HepG2 (cell line): ENCODE data around the gene NUDT3. TPM values are rescaled to one million over a fixed set of nuclear protein-coding genes. Genes with fewer than 3 reads are reported as not detected.

Experiments used
- ATAC-seq: fragments of 200-7000 bp; cut with Tn5 transposase; 3 replicates; pipeline ENCODE4 v1.9.1; 2020; ENCODE audit warnings: mild to moderate bottlenecking, moderate library complexity
- BruUV-seq: library from RNA; stranded (reverse); fragments of 400-500 nt; replicated peaks from 2 replicates; lab custom pipeline; 2021; lab: Mats Ljungman, UMichigan
- CTCF ChIA-PET: fragments of 300-600 bp; formaldehyde crosslinking; extraction: SDS; loops from one replicate; lab custom pipeline; 2021; ENCODE audit warnings: low total read pairs, inconsistent platforms, low intra/inter-chr PET ratio; lab: Yijun Ruan, JAX
- POLR2A ChIA-PET: fragments of 350-600 bp; sonication (Branson Sonifier 250); formaldehyde crosslinking; loops from one replicate; lab custom pipeline; 2020; ENCODE audit warnings: antibody characterized with exemption, inconsistent platforms; lab: Yijun Ruan, JAX
- DNase-seq: peaks from one replicate; pipeline ENCODE4 v3.0.0-alpha.2; 2015; ENCODE audit warnings: low spot score
- FAIRE-seq: peaks from 3 replicates; lab custom pipeline; 2011; peaks lifted over from hg19 to GRCh38; lab: Jason Lieb, UNC
- H2AFZ ChIP-seq: one replicate; pipeline ENCODE4 v1.6.1; 2011; ENCODE audit warnings: low read length, inconsistent platforms
- H3K27ac ChIP-seq: fragments of 300-600 bp; 3 replicates; pipeline ENCODE4 v1.8.0; 2011; ENCODE audit warnings: mixed run types, mild to moderate bottlenecking, mixed read lengths, low read length, inconsistent platforms; ENCODE audit not compliant: insufficient read depth; ENCODE audit errors: extremely low read length
- H3K27me3 ChIP-seq, 2 experiments: fragments of 200-600 bp in 1 of 2; 2 replicates in 1 of 2; 3 replicates in 1 of 2; pipeline versions ENCODE4 v1.6.0 to v1.8.0; 2011; ENCODE audit warnings: low read length in 2 of 2, mild to moderate bottlenecking in 2 of 2, moderate library complexity in 2 of 2, inconsistent platforms in 1 of 2; ENCODE audit not compliant: insufficient read depth in 2 of 2, control insufficient read depth in 1 of 2
- H3K36me3 ChIP-seq, 2 experiments: fragments of 200-600 bp in 1 of 2; replicated peaks in 1 of 2; 2 replicates in 1 of 2; 3 replicates in 1 of 2; pipeline versions ENCODE4 v1.5.1 to v1.8.0; 2011; ENCODE audit warnings: low read length in 2 of 2, inconsistent platforms in 1 of 2; ENCODE audit not compliant: insufficient read depth in 2 of 2, control insufficient read depth in 1 of 2
- H3K4me1 ChIP-seq: 2 replicates; pipeline ENCODE4 v1.5.1; 2012; ENCODE audit warnings: low read length, inconsistent platforms; ENCODE audit not compliant: insufficient read depth
- H3K4me2 ChIP-seq: 2 replicates; pipeline ENCODE4 v1.6.0; 2011; ENCODE audit warnings: low read depth, low read length, inconsistent platforms
- H3K4me3 ChIP-seq, 3 experiments: fragments of 200-600 bp in 1 of 3; sonication (generic), shearing (Covaris generic) in 1 of 3; replicated peaks in 1 of 3; 2 replicates each; pipeline ENCODE4 v1.5.1; 2011 to 2016; ENCODE audit warnings: low read length in 3 of 3, inconsistent platforms in 2 of 3, low read depth in 2 of 3, mild to moderate bottlenecking in 2 of 3, control low read depth in 1 of 3, mixed read lengths in 1 of 3; ENCODE audit not compliant: insufficient read depth in 1 of 3
- H3K79me2 ChIP-seq: one replicate; pipeline ENCODE4 v1.6.1; 2011; ENCODE audit warnings: low read length, inconsistent platforms; ENCODE audit not compliant: insufficient read depth
- H3K9ac ChIP-seq: 2 replicates; pipeline ENCODE4 v1.6.0; 2011; ENCODE audit warnings: mild to moderate bottlenecking, low read depth, low read length, inconsistent platforms; ENCODE audit not compliant: insufficient read depth
- H3K9me3 ChIP-seq: 2 replicates; pipeline ENCODE4 v1.5.1; 2012; ENCODE audit warnings: mild to moderate bottlenecking, low read length
- H4K20me1 ChIP-seq: 2 replicates; pipeline ENCODE4 v1.6.0; 2011; ENCODE audit warnings: inconsistent platforms, mild to moderate bottlenecking, low read length, moderate library complexity; ENCODE audit not compliant: insufficient read depth
- ADNP ChIP-seq: sonication (generic); formaldehyde crosslinking; IDR thresholded peaks from 2 replicates; pipeline ENCODE4 v1.4.0; 2020; ENCODE audit warnings: missing genetic modification reagents
- CAMTA2 ChIP-seq: sonication (generic); formaldehyde crosslinking; IDR thresholded peaks from 2 replicates; pipeline ENCODE4 v1.4.0; 2020; ENCODE audit warnings: mild to moderate bottlenecking, missing genetic modification reagents, borderline replicate concordance
- FIP1L1 ChIP-seq: fragments of 200-400 bp; formaldehyde crosslinking; IDR thresholded peaks from 2 replicates; pipeline ENCODE4 v1.6.1; 2018; ENCODE audit warnings: low read depth, mild to moderate bottlenecking, low read length, moderate library complexity, borderline replicate concordance; ENCODE audit not compliant: insufficient read depth
- HDAC6 ChIP-seq: fragments of 200-600 bp; sonication (generic); IDR thresholded peaks from 2 replicates; pipeline ENCODE4 v1.7.0; 2017; ENCODE audit warnings: mild to moderate bottlenecking, antibody characterized with exemption, low read length, low read depth
- KLF13 ChIP-seq: sonication (generic); formaldehyde crosslinking; IDR thresholded peaks from 2 replicates; pipeline ENCODE4 v1.4.0; 2020; ENCODE audit warnings: mild to moderate bottlenecking, missing genetic modification reagents
- KLF9 ChIP-seq: IDR thresholded peaks from 2 replicates; pipeline ENCODE4 v1.6.1; 2016; ENCODE audit warnings: low read depth
- NCOA5 ChIP-seq: sonication (generic); formaldehyde crosslinking; IDR thresholded peaks from 2 replicates; pipeline ENCODE4 v1.4.0; 2020; ENCODE audit warnings: missing genetic modification reagents
- RBFOX2 ChIP-seq: fragments of 200-400 bp; formaldehyde crosslinking; IDR thresholded peaks from 2 replicates; pipeline ENCODE4 v1.6.1; 2017; ENCODE audit warnings: low read depth, mild to moderate bottlenecking, low read length
- RBM39 ChIP-seq: fragments of 200-400 bp; formaldehyde crosslinking; IDR thresholded peaks from one replicate; pipeline ENCODE4 v1.6.1; 2018; ENCODE audit warnings: antibody characterized with exemption, mild to moderate bottlenecking, low read depth, low read length; ENCODE audit not compliant: poor library complexity, severe bottlenecking
- RFX1 ChIP-seq: fragments of 450-650 bp; IDR thresholded peaks from 2 replicates; pipeline ENCODE4 v1.6.1; 2017
- SMARCC2 ChIP-seq: fragments of 450-650 bp; IDR thresholded peaks from 2 replicates; pipeline ENCODE4 v1.6.1; 2017; ENCODE audit warnings: antibody characterized with exemption, mild to moderate bottlenecking
- ZNF296 ChIP-seq: sonication (generic); formaldehyde crosslinking; conservative IDR thresholded peaks from 2 replicates; pipeline ENCODE4 v1.5.0; 2020; ENCODE audit warnings: mild to moderate bottlenecking, missing genetic modification reagents
- ZNF468 ChIP-seq: sonication (generic); formaldehyde crosslinking; IDR thresholded peaks from 2 replicates; pipeline ENCODE4 v1.8.0; 2022; ENCODE audit warnings: mild to moderate bottlenecking, moderate library complexity, missing genetic modification reagents
- ZNF510 ChIP-seq: sonication (generic); formaldehyde crosslinking; IDR thresholded peaks from 2 replicates; pipeline ENCODE4 v1.4.0; 2020; ENCODE audit warnings: low read depth, mild to moderate bottlenecking, missing genetic modification reagents
- ZNF543 ChIP-seq: sonication (generic); formaldehyde crosslinking; IDR thresholded peaks from 2 replicates; pipeline ENCODE4 v1.4.0; 2020; ENCODE audit warnings: mild to moderate bottlenecking, missing genetic modification reagents
- ZNF570 ChIP-seq: sonication (generic); formaldehyde crosslinking; IDR thresholded peaks from 2 replicates; pipeline ENCODE4 v1.4.0; 2020; ENCODE audit warnings: mild to moderate bottlenecking, missing genetic modification reagents, borderline replicate concordance
- ZNF672 ChIP-seq: sonication (generic); formaldehyde crosslinking; IDR thresholded peaks from 2 replicates; pipeline ENCODE4 v1.8.1; 2022; ENCODE audit warnings: missing genetic modification reagents
- WGBS: methylation state at CpG from one replicate; pipeline ENCODE4 v1.1.6; 2017; ENCODE audit warnings: low lambda C conversion rate; 5-methylcytosine and 5-hydroxymethylcytosine counted together
- in situ Hi-C: cut with HindIII; loops from 2 replicates; pipeline ENCODE4 v1.10.0; 2017; ENCODE audit warnings: low pct_unique_long_range_greater_than_20kb; ENCODE audit not compliant: extremely low pct_ligation_motif_present
- intact Hi-C: fragments of 100-400 bp; cut with micrococcal nuclease; formaldehyde crosslinking; loops from one replicate; pipeline ENCODE4 v1.10.0; 2022; ENCODE audit not compliant: unreplicated experiment
- polyA plus RNA-seq, 8 experiments: library from polyadenylated mRNA; depleted of rRNA in 3 of 8; stranded (reverse) in 7 of 8; unstranded in 1 of 8; fragments of >200 nt; fragmentation: Illumina TruSeq in 4 of 8; extraction: Trizol in 4 of 8; gene quantifications; 2 replicates each; pipeline versions ENCODE4 v1.2.1 to v1.2.3, GENCODE V29; 2011 to 2016; ENCODE audit warnings: low read depth in 4 of 8, missing spikeins in 1 of 8, mixed read lengths in 1 of 8; ENCODE audit not compliant: insufficient read depth in 1 of 8
- total RNA-seq, 5 experiments: library from RNA; depleted of rRNA; stranded (reverse); fragments of >200 nt; fragmentation: Illumina TruSeq; extraction: Trizol; gene quantifications; 2 replicates each; pipeline ENCODE4 v1.2.3, GENCODE V29; 2016; ENCODE audit warnings: low read depth in 1 of 5
- TF ChIP-seq, protein P1 (sequence below), 2 experiments: sonication (generic) in 1 of 2; formaldehyde crosslinking in 1 of 2; IDR thresholded peaks; 2 replicates each; pipeline versions ENCODE4 v1.4.0 to v1.6.1; 2018 to 2020; ENCODE audit warnings: missing genetic modification reagents in 2 of 2, borderline replicate concordance in 1 of 2, low read depth in 1 of 2, mild to moderate bottlenecking in 1 of 2, missing biosample characterization in 1 of 2

NUDT3 gene
- total and polyA plus RNA-seq, 2 of the 13 experiments (the other 11 are each of a cell fraction or from before 2014, with no cell fraction given) = 20.2 to 20.6 TPM

DNA sequence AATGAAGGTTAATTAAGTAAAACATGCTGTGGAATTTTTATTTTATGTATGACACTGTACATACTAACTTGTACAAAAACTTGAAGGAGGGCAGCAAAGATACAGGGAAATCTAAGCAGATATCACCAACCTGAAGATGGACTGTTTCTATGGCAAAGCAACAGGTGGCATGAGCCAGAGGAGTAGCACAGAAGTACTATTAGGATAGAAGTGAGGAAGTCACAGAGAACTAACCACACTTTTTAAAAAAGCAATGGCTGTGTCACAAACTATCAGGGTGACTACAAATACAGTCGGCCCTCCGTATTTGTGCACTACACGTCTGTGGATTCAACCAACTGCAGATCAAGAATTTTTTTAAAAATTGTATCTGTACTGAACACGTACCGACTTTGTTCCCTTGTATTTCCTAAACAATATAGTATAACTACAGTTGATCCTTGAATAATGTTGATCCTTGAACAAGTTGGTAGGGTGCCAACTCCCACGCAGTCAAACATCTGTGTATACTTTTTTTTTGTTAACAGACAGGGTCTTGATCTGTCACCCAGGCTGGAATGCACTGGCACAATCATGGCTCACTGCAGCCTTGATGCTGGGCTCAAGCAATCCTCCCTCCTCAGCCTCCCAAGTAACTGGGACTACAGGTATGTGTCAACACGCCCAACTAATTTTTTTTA, 61.0 kb downstream of the NUDT3 start:
- 91% methylated on average over 7 of the region's 7 CpGs for WGBS
- POLR2A ChIA-PET = no interaction called here

More for the DNA sequence above, 61.0 kb downstream of the NUDT3 start:
- intact Hi-C loops = no loop called here
- Histone ChIP-seq H3K4me2 (no peak overlapping the region), H3K9ac (no peak overlapping the region), H3K4me3 (no peak overlapping the region), H3K9me3 (no peaks in the 10 kb centered on the region), H3K27me3 (no peaks in the 10 kb centered on the region), H3K36me3 (peaks cover 6 to 21% of the 10 kb centered on the region in 2 experiments), H3K79me2 (peaks cover 2% of the 10 kb centered on the region), H2AFZ (no peak overlapping the region), H3K4me1 (no peaks in the 10 kb centered on the region), H4K20me1 (no peaks in the 10 kb centered on the region; the same call in 1 of the 2 replicates), H3K27ac (no peak overlapping the region)
- in situ Hi-C loops = no loop called here
- FAIRE-seq (no peak), DNase-seq (no peak), ATAC-seq (no peak)
- TF ChIP-seq RBFOX2 = no peak
- TF ChIP-seq KLF9 (CRISPR knock-in tag) = no peak
- TF ChIP-seq ADNP (CRISPR knock-in tag) = no peak
- TF ChIP-seq KLF13 = no peak
- no peak for TF ChIP-seq SMARCC2
- no peak for TF ChIP-seq ZNF672 (CRISPR knock-in tag)
- TF ChIP-seq RFX1 = no peak
- TF ChIP-seq CAMTA2 (CRISPR knock-in tag) = no peak
- no peak for TF ChIP-seq HDAC6
- TF ChIP-seq ZNF570 (CRISPR knock-in tag) = no peak
- no peak for TF ChIP-seq NCOA5 (CRISPR knock-in tag)
- TF ChIP-seq RBM39 = no peak
- TF ChIP-seq, protein P1, sequence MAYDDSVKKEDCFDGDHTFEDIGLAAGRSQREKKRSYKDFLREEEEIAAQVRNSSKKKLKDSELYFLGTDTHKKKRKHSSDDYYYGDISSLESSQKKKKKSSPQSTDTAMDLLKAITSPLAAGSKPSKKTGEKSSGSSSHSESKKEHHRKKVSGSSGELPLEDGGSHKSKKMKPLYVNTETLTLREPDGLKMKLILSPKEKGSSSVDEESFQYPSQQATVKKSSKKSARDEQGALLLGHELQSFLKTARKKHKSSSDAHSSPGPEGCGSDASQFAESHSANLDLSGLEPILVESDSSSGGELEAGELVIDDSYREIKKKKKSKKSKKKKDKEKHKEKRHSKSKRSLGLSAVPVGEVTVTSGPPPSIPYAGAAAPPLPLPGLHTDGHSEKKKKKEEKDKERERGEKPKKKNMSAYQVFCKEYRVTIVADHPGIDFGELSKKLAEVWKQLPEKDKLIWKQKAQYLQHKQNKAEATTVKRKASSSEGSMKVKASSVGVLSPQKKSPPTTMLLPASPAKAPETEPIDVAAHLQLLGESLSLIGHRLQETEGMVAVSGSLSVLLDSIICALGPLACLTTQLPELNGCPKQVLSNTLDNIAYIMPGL (CRISPR knock-in tag; IDR thresholded peaks at IDR 0.05; ENCODE audit: borderline replicate concordance in 1 of 2, low read depth in 1 of 2) = no peak
- TF ChIP-seq ZNF543 (CRISPR knock-in tag) = no peak
- TF ChIP-seq ZNF296 (CRISPR knock-in tag) = no peak
- no peak for TF ChIP-seq ZNF468 (CRISPR knock-in tag)
- TF ChIP-seq ZNF510 (CRISPR knock-in tag) = no peak
- TF ChIP-seq FIP1L1 = no peak
- BruUV-seq = no TSS peak
- CTCF ChIA-PET = no interaction called here
